ENCODE data around the gene RASL10B. TPM values are rescaled to one million over a fixed set of nuclear protein-coding genes. Genes with fewer than 3 reads are reported as not detected.

The RASL10B gene
- total RNA-seq, 1 donor from 2014 or later = 1.9 TPM

DNA sequence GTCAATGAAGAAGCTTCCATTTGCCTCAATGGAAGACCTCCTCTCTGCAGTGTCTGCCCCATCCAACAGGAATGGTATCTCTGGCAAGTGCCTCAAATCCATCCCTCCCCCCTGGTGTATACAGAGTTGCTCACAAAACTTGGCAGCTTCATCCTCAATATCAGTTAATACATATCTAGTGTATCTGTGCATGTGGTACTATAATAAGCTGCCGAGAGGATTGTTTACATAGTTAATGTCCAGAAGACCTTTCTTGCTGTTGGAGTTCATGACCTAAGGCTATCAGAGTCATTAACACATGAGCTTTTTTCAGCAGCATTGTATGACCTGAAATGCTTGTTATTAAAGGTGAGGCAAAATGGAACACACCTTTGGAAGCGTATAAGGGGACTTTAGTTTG lies 14.0 kb upstream of the RASL10B start:
- TF ChIP-seq, protein P1, sequence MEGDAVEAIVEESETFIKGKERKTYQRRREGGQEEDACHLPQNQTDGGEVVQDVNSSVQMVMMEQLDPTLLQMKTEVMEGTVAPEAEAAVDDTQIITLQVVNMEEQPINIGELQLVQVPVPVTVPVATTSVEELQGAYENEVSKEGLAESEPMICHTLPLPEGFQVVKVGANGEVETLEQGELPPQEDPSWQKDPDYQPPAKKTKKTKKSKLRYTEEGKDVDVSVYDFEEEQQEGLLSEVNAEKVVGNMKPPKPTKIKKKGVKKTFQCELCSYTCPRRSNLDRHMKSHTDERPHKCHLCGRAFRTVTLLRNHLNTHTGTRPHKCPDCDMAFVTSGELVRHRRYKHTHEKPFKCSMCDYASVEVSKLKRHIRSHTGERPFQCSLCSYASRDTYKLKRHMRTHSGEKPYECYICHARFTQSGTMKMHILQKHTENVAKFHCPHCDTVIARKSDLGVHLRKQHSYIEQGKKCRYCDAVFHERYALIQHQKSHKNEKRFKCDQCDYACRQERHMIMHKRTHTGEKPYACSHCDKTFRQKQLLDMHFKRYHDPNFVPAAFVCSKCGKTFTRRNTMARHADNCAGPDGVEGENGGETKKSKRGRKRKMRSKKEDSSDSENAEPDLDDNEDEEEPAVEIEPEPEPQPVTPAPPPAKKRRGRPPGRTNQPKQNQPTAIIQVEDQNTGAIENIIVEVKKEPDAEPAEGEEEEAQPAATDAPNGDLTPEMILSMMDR (IDR thresholded peaks at IDR 0.05) = no peak
- Histone ChIP-seq H3K4me3 (no peak overlapping the region), H3K27ac (peak overlapping the region; percentile 66), H3K4me1 (peaks cover 51% of the 10 kb centered on the region), H3K9me3 (no peaks in the 10 kb centered on the region), H3K27me3 (ENCODE audit: low read depth) (no peaks in the 10 kb centered on the region), H3K36me3 (peaks cover 76% of the 10 kb centered on the region)
- DNase-seq = no peak
- ATAC-seq = peak; percentile 34 to 52
- intact Hi-C loops (cut with DNase I) = no loop called here

DNA sequence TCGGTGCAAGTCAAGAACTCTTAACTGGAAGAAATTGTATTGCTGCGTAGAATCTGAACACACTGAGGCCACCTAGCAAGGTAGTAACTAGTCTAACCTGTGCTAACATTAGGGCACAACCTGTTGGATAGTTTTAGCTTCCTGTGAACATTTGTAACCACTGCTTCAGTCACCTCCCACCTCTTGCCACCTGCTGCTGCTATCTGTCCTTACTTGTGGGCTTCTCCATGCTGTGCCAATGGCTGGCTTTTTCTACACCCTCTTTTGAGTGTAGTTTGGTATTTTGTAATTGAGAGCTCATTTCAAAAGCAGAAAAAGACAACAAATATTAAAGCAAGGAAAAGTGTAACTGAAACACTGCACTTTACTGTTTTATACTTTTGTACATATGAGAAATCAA lies 7.7 kb upstream of the RASL10B start:
- Histone ChIP-seq H3K27ac (no peak overlapping the region), H3K27me3 (ENCODE audit: low read depth) (no peaks in the 10 kb centered on the region), H3K4me1 (peaks cover 1% of the 10 kb centered on the region), H3K36me3 (peaks cover 76% of the 10 kb centered on the region), H3K4me3 (no peak overlapping the region), H3K9me3 (no peaks in the 10 kb centered on the region)
- intact Hi-C loops (cut with DNase I) = no loop called here
- TF ChIP-seq, protein P1 (IDR thresholded peaks at IDR 0.05) = no peak
- DNase-seq (no peak), ATAC-seq (no peak)

DNA sequence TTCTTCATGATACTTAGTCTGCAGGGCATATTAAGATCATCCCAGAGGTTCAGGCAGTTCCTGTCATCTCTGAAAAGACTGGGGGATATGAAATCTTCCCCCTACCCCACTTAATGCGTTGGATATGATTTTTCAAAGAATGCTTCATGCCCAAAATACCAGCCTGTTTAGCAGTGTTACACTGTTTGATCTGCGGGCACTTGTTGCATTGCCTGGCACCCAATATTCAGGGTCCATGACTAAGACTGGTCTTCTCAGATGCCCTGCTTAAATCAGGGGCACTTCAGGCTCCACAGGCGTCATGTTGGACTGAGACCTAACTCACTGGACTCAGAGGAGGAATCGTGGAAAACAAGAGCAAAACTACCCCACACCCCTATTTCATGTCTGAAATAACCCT lies 6.4 kb upstream of the RASL10B start:
- Histone ChIP-seq H3K4me1 (no peaks in the 10 kb centered on the region), H3K4me3 (no peak overlapping the region), H3K27me3 (ENCODE audit: low read depth) (no peaks in the 10 kb centered on the region), H3K27ac (no peak overlapping the region), H3K36me3 (peaks cover 66% of the 10 kb centered on the region), H3K9me3 (no peaks in the 10 kb centered on the region)
- DNase-seq = no peak
- ATAC-seq = no peak
- TF ChIP-seq, protein P1 (IDR thresholded peaks at IDR 0.05) = no peak
- intact Hi-C loops (cut with DNase I) = no loop called here

DNA sequence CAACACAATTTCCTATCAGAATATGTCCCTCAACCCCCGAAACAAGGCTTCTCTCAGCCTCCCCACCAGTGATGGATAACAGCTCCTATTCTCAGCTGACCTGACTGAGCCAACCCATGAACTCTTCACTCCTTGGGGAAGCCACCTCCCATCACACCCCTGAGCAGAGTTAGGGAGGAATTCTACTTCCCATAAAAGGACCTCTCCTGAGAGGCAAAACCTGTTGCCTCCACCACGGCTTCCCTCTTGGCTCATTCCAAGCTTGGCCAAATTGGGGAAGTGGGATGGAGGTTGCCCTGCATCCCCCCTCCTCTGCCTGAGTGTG lies 5.7 kb upstream of the RASL10B start:
- no peak overlapping the region for H3K27ac ChIP-seq

DNA sequence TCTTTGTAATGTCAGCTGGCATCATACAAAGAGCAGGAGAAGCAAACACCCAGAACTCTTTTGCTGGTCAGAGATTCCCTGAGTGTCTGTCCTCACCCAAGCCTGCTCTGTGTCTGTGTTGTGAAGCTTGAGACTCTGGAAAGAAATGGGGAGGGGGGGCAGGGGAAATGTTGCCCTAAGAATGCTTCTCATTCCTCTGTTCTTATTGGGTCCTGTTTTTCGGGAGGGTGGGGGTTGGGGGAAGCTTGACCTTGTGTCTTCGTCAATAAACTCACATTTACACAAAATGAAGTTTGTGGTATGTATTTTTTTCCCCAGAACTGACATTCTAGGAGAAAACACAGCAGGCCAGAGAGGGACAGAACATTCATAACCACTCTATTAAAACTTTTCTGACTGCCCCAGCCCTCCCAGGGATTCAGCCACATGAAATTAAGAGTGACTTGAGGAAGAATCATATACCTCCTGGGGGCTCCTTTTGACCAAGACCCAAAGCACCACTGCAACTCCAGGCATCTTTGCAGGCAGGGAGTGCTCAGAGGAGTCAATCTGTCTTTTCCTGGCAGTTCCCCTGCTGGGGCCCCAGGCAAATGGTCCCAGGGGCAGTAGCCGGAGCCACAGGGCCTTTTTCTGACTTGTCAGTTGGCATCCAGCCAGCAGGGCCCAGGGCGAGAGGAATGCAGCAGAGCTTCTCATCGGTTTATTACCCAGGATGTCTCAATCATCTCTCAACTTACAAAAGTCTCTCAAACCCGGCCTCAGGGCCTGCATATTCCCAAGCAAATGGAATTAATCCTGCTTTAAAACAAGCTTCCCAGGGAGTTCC lies 5.1 kb upstream of the RASL10B start:
- no peak overlapping the region for H3K4me3 ChIP-seq
- H3K27ac ChIP-seq = no peak overlapping the region
- no peaks in the 10 kb centered on the region for H3K9me3 ChIP-seq
- peaks cover 58% of the 10 kb centered on the region for H3K36me3 ChIP-seq
- DNase-seq = no peak
- H3K4me1 ChIP-seq = peaks cover 9% of the 10 kb centered on the region
- TF ChIP-seq, protein P1 (IDR thresholded peaks at IDR 0.05) = no peak
- intact Hi-C loops (cut with DNase I) = no loop called here
- H3K27me3 ChIP-seq (ENCODE audit: low read depth) = no peaks in the 10 kb centered on the region
- no peak for ATAC-seq

More for the DNA sequence above, 5.7 kb upstream of the RASL10B start:
- intact Hi-C loops (cut with DNase I) = no loop called here
- no peak for ATAC-seq
- H3K4me3 ChIP-seq = no peak overlapping the region
- H3K36me3 ChIP-seq = peaks cover 64% of the 10 kb centered on the region
- H3K4me1 ChIP-seq = peaks cover 4% of the 10 kb centered on the region
- TF ChIP-seq, protein P1 (IDR thresholded peaks at IDR 0.05) = no peak
- no peak for DNase-seq
- no peaks in the 10 kb centered on the region for H3K9me3 ChIP-seq
- no peaks in the 10 kb centered on the region for H3K27me3 ChIP-seq (ENCODE audit: low read depth)
